Activated CD8-positive, alpha-beta memory T cell treated with anti-CD3 and anti-CD28 coated beads, Interleukin-2, amount 50 U/mL, for 48 hours (primary cell): Measurements from ENCODE around the gene LDB2.
"Not testable (repeated sequence)": the region's sequence is repeated elsewhere in the genome, so short reads cannot be mapped to it uniquely, and the experiment has no call there.

ENCODE experiments used
- DNase-seq: peaks from one replicate; pipeline ENCODE4 v3.0.0-alpha.2; 2020

LDB2 gene

DNA sequence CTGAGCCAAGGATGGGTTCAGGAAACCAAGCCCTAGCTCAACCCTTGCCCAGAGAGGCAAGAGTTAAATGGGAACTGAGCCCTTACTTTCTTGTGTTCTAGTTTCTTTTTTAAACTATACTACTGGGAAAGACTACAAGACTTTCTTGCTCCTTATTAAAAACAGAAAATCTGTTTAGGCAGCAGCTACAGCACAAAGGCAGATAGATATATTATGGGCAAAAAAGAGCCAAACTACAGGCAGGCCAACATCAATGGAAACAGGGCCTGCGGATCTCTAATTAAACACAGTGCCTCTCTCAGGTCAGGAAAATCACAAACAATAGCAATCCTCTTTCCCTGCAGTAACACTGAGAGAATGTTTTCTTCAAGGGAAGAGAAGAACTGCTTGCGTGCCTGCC lies 226.0 kb downstream of the LDB2 start:
- no peak for DNase-seq

DNA sequence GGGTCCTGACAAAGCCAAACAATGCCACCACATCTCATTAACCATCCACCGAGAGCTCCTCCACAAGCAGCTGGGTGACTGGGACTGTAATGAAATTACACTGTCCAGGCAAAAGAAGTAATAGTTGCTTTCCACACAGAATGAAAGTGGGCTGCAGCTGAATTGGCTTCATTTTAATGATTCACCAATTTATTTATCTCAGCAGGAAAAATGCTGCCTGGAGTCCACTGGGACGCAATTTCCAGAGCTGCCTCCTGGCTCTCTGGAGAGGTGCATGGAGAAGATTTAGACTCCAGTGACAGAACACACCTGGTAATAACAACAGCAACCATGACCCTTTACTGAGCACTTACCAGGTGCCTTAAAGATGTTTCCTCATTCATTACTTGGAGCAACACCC lies 226.7 kb downstream of the LDB2 start:
- DNase-seq: no peak

- DNase-seq: no peak
These were observed 227.7 kb downstream of the LDB2 start for GRCh38 chr4:16670727-16671126.

- DNase-seq: no peak
These were observed 229.4 kb downstream of the LDB2 start for GRCh38 chr4:16669036-16669435.

DNA sequence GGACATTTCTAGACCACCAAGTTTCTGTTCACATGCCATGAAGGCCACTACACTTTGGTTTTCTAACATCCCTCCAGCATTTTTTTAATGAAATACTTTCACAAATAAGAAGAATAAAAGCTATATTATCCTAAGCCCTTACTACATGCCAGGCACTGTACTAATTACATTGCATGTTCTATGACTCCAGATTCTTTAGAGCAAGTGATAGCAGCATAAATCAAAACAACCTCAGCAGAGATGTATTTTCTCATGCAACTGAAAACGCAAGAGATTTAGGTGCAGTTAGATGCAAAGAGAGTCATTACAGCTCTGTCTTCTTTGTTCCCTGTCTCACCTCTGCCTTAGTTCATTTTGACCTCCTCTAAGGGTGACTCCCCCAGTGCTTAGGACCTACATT lies 230.0 kb downstream of the LDB2 start:
- no peak for DNase-seq

- DNase-seq: no peak
These were observed 231.0 kb downstream of the LDB2 start for GRCh38 chr4:16667464-16667863.

DNA sequence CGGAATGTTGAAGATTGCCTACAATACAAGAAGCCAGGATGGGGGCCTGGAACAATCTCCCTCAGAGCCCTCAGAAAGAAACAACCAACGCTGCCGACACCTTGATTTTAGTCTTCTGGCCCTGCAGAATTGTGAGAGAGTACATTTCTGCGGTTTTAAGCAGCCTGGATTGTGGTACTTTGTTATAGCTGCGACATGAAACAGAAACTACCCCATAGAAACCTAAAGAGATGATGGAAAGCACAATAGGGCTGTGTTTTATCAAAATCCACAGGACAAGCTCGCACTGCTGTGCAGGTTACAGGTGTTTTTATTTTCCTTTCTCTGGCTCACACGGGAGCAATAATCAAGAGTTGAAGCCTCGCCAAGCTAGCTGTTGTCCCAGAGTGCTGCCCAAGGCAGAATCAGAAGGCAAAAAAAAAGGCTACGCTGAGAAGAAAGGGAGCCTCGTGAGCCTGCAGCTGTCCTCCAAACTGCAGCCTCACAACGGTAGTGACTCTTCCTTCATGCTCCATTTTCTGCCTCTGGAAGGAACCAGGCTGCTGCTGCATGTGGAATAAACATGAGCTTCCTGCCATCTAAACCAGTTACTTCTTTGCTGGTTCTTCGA lies 232.4 kb downstream of the LDB2 start:
- no peak for DNase-seq

GRCh38 chr4:16663732-16664131 lies 234.7 kb downstream of the LDB2 start:
- DNase-seq: no peak

DNA sequence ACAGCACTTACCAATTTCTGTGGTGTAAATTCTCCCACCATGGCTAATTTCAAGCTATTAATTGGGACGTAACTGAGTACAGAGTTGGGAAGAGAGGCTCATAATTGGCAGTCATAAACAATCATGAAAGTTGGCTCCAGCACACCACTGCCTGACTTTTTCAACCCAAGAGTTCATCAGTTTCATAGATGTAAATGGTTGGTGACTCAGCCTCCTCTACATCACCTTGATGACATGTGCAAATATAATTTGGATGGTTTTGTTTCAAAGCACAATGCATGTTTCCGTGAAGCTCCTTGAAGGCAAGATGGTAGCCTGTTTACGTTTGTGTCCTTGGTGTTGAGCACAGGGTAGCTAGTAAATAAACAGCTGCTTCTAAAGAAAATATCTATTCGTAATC lies 235.1 kb downstream of the LDB2 start:
- no peak for DNase-seq

DNA sequence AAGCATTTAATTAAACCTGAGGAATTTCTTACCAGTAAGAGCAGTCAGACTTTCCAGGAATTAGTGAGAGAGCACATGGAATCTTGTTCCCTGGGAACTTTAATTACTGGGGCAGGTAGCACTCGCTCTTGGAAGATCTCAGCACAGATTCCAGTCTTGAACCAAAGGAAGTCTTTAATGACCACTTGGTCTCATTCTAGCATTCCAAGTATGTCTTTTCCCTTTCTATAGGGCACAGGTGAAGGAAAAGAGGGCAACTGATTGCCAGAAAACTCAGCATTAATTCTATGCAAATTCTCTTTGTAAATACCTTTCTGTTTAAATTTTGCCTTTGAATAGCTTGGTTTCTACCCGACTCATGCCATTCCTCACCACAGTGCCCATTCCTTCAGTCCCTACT lies 236.6 kb downstream of the LDB2 start:
- DNase-seq: no peak

- no peak for DNase-seq
These were observed 237.8 kb downstream of the LDB2 start for GRCh38 chr4:16660656-16661055.

- no peak for DNase-seq
These were observed 238.8 kb downstream of the LDB2 start for GRCh38 chr4:16659694-16660093.

GRCh38 chr4:16659079-16659478 lies 239.4 kb downstream of the LDB2 start:
- no peak for DNase-seq

DNA sequence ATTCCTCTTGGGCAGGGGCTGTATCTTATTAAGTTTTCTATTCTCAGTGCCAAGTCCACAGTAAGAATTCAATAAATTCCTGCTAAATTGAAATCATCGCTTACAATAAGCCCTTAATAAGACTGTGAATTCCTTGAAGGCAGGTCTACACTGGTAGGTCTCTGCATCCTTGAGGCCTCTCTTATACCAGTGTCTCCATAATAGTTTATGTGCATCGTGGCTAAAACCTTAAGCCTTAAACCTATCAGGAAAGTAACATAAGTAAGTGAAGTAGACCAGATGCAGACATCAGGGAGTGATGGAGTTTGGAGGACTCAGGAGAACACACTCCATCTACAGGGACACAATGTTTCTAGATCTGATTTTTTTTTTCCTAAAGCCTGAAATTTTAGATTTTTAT lies 240.3 kb downstream of the LDB2 start:
- DNase-seq: no peak

DNA sequence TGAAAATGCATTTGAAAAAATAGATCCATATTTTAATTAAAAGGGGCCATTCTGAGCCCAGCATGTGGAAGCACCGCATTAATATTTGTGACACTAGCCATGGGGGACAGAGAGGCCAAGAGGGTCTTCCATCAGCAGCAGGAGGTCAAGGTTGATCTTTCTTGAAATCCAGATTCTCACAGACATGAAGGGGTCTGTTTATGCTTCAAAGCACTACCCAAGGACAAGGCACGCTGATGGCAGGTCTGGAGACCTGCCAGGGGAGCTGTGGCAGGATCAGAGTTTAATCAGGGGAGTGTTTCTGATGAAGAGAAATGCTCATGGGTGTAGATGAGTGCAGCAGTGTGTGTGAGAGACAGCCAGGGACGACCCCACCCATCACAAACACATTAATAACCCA lies 243.3 kb downstream of the LDB2 start:
- DNase-seq: no peak

DNA sequence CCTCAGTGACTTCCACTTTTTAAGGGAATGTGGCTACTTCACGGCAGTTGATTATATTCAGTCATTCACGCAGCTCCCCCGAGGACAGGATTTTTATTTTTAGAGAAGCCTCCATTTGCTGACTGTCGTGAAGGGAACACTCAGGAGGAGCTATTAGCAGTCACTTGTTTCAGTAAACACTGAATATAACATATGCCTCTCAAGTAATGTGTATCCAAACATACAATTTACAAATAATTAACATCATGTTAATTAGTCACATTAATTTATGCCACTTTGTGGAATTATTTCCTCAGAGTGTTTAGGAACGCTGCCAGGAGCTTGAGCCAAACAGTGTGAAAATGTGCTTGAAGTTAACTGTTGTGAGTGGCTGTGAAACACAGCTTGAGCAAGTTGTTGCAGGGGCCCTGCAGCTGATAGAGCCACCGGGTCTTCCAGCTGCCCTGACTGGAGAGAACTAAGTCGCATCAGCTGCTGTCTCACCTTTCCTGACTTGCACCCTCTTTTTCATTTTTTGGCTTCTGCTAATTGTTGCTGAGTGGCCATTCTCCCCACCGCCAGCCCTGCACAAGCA lies 245.6 kb downstream of the LDB2 start:
- DNase-seq: no peak

DNA sequence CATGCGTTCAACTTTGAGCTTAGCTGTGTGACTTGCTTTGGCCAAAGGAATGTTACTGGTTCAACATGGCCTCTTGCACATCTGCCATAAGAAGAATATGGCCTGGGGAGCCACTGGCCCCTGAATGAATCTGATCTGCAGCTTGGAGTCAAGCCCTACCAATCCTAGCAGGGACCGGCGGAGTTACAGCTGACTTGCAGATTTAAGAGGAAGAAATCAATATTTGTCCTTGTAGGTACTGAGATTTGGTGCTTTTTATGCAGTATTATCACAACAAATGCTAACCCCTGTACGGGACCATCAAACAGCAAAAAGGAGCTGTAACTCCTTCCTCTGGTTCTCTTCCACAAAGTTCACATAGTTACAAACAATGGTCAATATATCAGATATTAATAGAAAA lies 252.0 kb downstream of the LDB2 start:
- DNase-seq: no peak

DNA sequence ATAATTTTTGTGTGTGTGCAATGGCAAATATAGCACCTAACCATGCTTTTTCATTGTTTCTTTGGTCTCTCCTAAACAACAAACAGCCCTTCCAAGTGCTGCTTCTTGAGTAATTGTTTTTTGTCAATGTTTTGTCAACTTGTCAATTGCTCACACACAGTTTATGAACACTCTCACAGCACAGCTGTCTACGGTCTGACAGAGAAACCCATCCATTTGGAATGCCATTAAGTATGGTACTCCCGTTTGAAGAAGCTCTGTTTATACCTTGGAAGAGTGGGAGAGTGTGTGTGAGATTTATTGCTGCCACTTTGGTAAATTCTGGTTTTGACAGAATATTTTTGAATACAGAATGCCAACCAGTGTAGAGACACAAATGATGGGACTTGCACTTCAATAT lies 254.6 kb downstream of the LDB2 start:
- DNase-seq: no peak

GRCh38 chr4:16642897-16643296 lies 255.5 kb downstream of the LDB2 start:
- DNase-seq: no peak

- no peak for DNase-seq
These were observed 256.5 kb downstream of the LDB2 start for GRCh38 chr4:16641971-16642370.

DNA sequence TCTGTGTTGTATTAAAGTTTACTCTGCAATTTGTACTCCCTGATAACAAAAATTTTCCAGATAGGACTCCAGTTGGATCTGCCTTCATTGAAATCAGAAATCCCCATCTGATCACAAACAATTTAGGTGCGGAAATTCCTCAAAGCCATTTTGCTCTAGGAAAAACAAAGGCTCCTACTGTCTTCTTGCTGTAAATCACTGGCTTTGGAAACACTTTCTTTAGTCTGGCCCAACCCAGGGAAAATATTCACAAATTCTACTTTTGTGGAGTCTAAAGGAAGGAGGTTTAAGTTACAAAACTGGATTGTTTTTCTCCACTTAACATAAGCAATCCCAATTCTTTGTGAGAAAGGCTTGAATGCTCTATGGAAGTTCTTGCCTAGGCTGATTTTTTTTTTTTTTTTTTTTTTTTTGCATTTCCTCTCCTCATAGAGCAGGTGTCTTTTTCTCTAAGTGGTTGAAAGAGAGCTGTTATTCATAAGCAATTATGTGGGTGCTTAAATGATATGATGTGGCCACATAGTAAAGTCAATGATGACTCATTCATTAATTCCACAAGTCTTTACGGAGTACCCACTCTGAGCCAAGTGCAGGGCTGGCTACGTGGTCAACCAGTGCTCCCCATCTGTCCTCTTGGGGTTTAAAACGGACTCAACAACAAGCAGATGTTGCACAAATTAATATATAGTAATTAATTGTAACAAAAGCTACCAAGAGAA lies 261.4 kb downstream of the LDB2 start:
- no peak for DNase-seq

DNA sequence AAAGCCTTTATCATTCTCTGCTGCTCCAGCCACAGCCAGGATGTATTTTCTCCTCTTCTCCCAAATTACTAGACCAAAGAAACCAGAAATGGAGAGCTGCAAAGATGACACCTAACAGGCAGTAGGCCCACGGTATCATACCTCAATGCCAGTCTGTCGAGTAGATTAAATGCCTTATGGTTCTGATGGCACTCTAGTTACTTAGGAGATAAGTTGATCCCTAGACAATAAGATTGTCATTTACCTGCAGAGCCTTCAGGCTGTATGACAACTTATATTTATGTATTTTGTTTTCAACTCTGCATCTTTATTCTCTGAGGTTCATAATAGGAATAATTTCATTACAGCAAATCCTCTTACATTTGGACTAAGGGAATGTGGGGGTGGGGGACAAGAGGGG lies 262.1 kb downstream of the LDB2 start:
- no peak for DNase-seq

GRCh38 chr4:16629274-16629673 lies 269.2 kb downstream of the LDB2 start:
- not testable (repeated sequence) for DNase-seq

DNA sequence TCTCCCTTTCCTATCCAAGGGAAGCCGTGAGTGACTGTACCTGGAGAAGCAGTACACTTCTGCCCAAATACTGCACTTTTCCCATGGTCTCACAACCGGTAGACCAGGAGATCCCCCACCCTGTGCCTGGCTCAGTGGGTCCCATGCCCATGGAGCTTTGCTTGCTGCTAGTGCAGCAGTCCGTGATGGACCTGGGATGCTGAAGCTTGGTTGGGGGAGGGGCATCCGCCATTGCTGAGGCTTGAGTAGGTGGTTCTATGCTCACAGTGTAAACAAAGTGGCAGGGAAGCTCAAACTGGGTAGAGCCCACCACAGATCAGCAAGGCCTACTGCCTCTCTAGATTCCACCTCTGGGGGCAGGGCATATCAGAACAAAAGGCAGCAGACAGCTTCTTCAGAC lies 269.6 kb downstream of the LDB2 start:
- not testable (repeated sequence) for DNase-seq

DNA sequence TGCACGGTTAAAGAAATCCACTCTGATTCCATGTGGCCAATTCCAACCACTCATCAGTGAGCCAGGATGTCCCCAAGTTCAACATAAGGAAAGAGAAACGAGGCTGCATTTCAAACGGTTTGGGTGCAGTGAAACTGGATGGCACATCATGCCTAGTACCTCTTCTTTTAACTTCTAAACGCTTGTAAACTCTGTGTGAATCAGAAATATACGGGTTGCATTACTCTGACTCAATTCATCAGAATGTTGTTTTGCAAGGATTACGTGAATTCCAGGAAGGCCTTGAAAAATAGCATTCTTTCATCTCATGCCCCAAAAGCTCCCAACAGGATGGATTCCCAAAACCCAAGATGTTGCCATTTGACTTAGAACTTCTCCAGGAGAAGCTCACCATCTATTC lies 270.4 kb downstream of the LDB2 start:
- DNase-seq: no peak
